Spleen (tissue), 7 donors: ENCODE measurements around the gene PPM1B.

Experiments used
- CTCF ChIP-seq, 11 experiments: fragments of 200-600 bp in 7 of 11; fragments of 450-650 bp in 4 of 11; sonication (generic) in 4 of 11; IDR thresholded peaks in 8 of 11; conservative IDR thresholded peaks in 3 of 11; 1 replicate in 7 of 11; 2 replicates in 4 of 11; pipeline versions ENCODE4 v1.4.0 to v1.8.0; 2016 to 2021; ENCODE audit warnings: antibody characterized with exemption in 11 of 11, inconsistent platforms in 4 of 11, mild to moderate bottlenecking in 1 of 11
- POLR2A ChIP-seq, 3 donors: fragments of 450-650 bp; IDR thresholded peaks; one replicate each; pipeline ENCODE4 v1.5.1; 2017; ENCODE audit warnings: antibody characterized with exemption in 3 of 3, mild to moderate bottlenecking in 1 of 3
- donor health status: DM: no; HTN: no; CAD: no; lungs with moderate emphysema.
- donor health status: DM: no; HTN: no; CAD: no.
- donor health status: DM: no; HTN: no; CAD: no.

GRCh38 chr2:44121899-44122298 is 46.8 kb upstream of the PPM1B start:
- TF ChIP-seq CTCF (IDR thresholded peaks at IDR 0.05 in 8 of 11, conservative IDR thresholded peaks at IDR 0.05 in 3 of 11): no peak
- TF ChIP-seq POLR2A (IDR thresholded peaks at IDR 0.05): no peak
